Measurements from ENCODE around the gene PIK3R5. TPM values are rescaled to one million over a fixed set of nuclear protein-coding genes. Genes with fewer than 3 reads are reported as not detected.

Gene PIK3R5
- polyA plus RNA-seq, 2 of the 4 experiments (the other 2 are of a cell fraction), result 0.01 TPM; not detected in 1

Other genes with a start within 250 kb of the PIK3R5 start
- gene CCDC42, start 220.9 kb downstream of the PIK3R5 start, polyA plus RNA-seq (2011; rRNA removed), result not detected in 2 replicates
- gene CCDC42, start 220.9 kb downstream of the PIK3R5 start, polyA plus RNA-seq (2017; fragmentation: RNase III; extraction: RNeasy Plus Mini Kit Qiagen cat#74134 plus additional on column Dnase treatment), result not detected in 3 replicates
- not detected in 2 replicates for gene SPDYE4, start 207.2 kb downstream of the PIK3R5 start, polyA plus RNA-seq (2011; rRNA removed)
- gene SPDYE4, start 207.2 kb downstream of the PIK3R5 start, polyA plus RNA-seq (2017; fragmentation: RNase III; extraction: RNeasy Plus Mini Kit Qiagen cat#74134 plus additional on column Dnase treatment), result not detected in 3 replicates
- gene MFSD6L, start 166.3 kb downstream of the PIK3R5 start, polyA plus RNA-seq (2011; rRNA removed), result not detected in 2 replicates
- gene MFSD6L, start 166.3 kb downstream of the PIK3R5 start, polyA plus RNA-seq (2017; fragmentation: RNase III; extraction: RNeasy Plus Mini Kit Qiagen cat#74134 plus additional on column Dnase treatment), result not detected in 3 replicates
- not detected in 2 replicates for gene PIK3R6, start 98.0 kb downstream of the PIK3R5 start, polyA plus RNA-seq (2011; rRNA removed)
- not detected in 3 replicates for gene PIK3R6, start 98.0 kb downstream of the PIK3R5 start, polyA plus RNA-seq (2017; fragmentation: RNase III; extraction: RNeasy Plus Mini Kit Qiagen cat#74134 plus additional on column Dnase treatment)
- 0.13 and 0.21 TPM in 2 replicates for gene NTN1, start 55.8 kb upstream of the PIK3R5 start, polyA plus RNA-seq (2011; rRNA removed)
- gene NTN1, start 55.8 kb upstream of the PIK3R5 start, polyA plus RNA-seq (2017; fragmentation: RNase III; extraction: RNeasy Plus Mini Kit Qiagen cat#74134 plus additional on column Dnase treatment), result 0.12 to 0.20 TPM (median 0.17 TPM) in 3 replicates

Data from A549 (cell line).